NCI-H526 (cell line): ENCODE data around the gene MIB1.
"Not testable (repeated sequence)": the region's sequence is repeated elsewhere in the genome, so short reads cannot be mapped to it uniquely, and the experiment has no call there.

Experiments used
- DNase-seq, 2 experiments: peaks; one replicate each; lab custom pipeline; 2025; lab: John Stamatoyannopoulos, UW

MIB1 gene

DNA sequence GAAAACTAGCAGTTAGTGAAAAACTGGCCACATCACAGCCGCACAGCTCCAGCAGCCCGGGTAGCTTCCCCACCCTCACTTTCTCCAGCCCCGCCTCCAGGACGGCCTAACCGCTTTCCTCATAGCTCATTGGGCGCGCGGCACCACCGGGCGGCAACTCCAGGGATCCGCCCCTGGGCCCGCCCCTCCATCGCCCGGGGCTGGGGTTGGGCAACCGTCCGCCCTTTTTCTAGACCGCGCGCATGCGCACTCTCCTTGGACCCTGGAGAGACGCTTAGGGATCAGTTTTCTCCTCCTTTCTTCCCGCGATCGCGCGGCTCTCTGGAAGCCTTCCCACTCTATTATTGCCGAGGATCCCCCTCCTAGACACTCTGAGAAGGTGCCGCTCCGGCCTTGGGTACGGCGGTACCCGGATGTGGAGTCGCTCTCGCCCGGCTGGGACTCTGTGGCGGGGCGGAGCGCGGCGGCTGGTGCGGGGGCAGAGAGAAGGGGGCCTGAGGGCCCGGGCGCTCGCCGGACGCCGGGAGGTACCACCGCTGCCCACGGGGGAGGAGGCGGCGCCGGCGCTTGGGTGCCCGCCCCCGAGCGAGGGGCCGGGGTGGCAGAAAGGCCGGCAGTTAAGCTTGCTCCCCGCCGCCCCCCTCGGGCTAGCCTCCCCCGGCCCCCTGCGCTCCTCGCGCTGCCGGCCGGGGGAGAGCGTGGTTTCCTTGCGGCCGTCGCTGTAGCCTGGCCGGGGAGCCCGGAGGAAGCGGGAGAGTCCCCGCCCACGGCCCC is at the start of gene MIB1:
TSS of gene MIB1 (plus strand) at position 255 of the 774 bp plus-strand sequence. CDS start 792 bp downstream, outside the sequence.
- peak; percentile 90 to 97 for DNase-seq

DNA sequence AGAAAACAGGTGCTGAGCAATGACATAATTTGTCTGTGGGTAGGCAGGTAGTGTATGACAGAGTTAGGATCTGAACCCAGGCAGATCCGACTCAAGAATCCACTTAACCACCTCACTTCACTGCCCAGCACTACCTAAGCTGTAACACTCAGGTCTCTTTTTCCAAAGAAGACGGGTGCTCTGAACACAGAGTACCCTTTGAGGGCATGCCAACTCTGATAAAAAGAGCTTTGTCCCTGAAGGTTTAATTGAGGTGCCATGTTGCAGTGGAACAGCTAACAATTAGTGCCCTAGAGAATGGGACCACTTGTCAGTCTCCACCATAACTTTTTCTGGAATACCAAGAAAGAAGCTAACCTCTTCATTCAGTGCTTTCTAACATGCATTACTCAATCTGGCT is 47.3 kb upstream of the MIB1 start:
- DNase-seq = no peak

DNA sequence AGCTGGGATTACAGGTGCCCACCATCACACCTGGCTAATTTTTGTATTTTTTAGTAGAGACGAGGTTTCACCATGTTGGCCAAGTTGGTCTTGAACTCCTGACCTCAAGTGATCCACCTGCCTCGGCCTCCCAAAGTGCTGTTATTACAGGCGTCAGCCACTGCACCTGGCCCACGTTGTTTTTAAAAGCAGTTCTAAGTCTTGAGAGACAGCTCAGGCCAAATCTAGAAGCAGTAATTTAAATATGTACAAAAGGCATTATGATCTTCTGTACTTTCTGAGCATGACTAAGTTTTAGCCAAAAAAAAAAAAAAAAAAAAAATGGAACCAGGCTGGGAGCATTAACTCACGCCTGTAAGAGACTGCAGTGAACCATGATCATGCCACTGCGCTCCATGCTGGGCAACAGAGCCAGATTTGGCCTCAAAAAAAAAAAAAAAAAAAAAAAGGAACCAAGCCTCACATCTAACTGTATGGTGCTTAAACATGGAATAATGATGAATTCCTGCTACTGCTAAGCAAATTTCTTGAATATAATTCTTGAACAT is 40.0 kb upstream of the MIB1 start:
- no peak for DNase-seq

DNA sequence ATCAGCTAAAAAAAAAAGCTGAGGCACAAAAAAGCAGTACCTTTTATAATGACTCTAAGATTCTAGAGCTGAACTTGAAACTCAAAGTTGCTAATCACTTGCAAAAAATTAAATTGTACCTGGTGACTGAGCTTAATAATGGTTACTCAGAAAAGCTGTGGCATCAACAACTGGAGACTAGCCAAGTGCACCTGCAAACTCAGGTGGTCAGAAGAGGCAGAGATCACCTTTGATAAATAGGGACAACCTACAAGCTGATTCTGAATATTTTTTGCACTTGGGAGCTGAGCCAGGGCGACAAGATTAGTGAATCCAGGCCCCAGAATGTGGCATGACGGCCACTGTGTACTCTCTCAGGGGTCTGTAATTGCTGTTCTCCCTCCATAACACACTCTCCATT is 39.0 kb upstream of the MIB1 start:
- DNase-seq = no peak

DNA sequence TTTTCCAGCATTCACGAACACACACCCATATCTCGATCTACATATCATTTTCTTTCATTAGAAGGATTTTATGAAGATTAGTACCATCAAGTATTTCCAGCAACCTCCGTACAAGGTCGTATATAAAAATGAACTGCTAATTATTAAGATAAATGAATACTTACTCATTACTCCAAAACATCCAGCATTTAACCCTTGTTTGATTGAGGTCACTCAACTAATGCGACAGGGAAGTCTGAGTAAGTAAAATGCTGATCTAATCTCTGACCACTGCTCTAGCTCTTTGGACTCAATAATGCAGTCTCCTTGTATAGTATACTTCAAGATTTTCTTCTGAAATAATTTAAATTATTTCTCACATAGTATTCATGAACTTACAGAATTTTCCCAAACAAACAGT is 38.0 kb upstream of the MIB1 start:
- no peak for DNase-seq

DNA sequence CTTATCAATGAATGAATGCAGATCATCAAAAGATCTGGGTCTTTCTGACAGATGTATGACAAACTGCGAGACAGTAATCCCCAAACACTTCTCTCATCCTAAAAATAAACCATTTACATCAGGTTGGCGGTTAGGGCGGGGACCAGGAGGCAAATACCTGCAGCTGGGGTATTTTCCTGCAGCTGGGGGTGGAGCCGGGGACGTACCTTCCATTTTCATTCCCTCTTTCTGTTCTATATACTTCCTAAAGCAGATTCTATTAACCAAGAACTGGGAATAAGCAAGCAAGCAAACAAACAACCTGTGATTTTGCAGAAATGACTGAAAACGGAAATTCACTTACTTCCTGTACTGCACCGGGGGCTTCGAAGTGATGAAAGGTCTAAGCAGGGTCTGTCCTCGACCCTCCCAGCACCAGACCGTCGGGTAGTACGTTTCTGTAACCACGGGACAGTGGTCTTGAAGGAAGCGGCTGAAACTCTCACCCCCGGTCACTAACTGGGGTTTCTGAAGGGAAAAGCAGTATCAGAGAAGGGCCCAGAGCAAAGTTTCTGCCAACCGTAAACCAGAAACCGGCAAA is 37.3 kb upstream of the MIB1 start:
- peak; percentile 29 to 61 for DNase-seq

DNA sequence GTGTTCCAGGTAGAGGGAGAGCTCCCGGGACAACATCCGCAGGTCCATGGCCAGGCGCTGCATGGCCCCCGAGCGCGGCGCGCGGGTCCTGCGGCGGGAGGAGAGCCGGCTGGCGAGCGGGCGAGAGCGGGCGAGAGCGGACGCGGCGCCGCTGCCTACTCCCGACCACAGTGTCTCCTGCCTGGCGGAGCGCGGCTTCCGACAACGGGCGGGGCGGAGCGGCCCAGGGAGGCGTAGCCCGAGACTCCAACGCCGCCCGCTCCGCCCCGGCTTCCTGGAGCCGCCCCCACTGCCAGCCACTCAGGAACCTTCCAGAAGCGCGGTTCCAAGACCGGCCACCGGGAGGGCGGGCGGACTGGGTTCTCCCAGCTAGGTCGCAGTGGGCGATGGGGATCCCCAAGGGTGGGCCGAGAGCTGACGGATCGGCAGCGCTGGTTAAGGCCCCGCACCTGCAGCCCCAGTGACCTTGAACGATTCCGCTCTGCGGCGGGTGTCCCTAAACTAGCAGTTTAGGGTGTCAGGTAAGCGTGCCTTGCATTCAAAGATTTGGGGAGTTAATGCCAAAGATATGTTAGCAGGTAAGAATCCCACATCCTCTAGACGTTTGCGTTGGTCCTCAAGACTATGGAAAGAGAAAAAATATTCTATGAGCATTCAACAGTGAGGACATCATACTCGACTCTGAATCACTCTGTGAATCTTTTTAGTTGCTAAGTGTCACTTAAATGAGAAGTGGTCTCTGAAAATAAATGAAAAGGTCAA is 35.8 kb upstream of the MIB1 start, which contains the start of gene ABHD3:
TSS of gene ABHD3 (minus strand) at position 172 of the 762 bp plus-strand sequence. CDS start at position 63, 109 bp downstream.
- DNase-seq = peak; percentile 75 to 94

DNA sequence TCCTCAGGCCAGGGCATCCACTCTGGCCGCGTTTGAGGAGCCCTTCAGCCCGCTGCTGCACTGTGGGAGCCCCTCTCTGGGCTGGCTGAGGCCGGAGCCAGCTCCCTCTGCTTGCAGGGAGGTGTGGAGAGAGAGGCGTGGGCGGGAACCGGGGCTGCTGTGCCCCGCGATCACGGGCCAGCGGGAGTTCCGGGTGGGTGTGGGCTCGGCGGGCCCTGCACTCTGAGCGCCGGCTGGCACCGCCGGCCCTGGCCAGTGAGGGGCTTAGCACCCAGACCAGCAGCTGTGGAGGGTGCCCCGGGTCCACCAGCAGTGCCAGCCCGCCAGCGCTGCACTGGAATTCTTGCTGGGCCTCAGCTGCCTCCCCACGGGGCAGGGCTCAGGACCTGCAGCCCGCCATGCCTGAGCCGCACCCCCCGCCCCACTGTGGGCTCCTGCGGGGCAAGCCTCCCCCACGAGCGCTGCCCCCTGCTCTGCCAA is 34.2 kb upstream of the MIB1 start:
- no peak for DNase-seq

DNA sequence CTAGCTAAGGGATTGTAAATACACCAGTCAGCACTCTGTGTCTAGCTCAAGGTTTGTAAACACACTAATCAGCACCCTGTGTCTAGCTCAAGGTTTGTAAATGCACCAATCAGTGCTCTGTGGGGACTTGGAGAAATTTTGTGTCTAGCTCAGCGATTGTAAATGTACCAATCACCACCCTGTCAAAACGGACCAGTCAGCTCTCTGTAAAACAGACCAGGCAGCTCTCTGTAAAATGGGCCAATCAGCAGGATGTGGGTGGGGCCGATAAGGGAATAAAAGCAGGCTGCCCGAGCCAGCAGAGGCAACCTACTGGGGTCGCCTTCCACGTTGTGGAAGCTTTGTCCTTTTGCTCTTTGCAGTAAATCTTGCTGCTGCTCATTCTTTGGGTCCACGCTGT is 33.5 kb upstream of the MIB1 start:
- DNase-seq = not testable (repeated sequence)

DNA sequence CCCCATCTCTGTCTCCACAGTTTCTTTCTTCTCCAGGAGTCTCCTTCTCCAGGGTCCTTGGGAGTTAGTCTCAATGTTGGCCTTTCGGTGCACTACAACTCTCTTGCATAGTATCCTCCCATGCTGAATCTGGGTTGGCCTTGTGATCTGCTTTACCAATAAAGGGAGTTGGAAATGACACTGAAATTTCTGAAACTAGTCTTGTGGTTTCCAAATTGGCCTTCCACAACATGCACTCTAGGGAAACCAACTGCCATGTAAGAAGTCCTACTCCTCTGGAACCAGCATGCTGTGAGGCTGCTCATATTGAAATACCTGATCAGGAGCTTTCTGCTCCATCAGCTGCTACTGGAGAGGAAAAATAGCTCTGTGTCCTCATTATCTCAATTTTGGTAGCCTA is 26.1 kb upstream of the MIB1 start:
- no peak for DNase-seq

DNA sequence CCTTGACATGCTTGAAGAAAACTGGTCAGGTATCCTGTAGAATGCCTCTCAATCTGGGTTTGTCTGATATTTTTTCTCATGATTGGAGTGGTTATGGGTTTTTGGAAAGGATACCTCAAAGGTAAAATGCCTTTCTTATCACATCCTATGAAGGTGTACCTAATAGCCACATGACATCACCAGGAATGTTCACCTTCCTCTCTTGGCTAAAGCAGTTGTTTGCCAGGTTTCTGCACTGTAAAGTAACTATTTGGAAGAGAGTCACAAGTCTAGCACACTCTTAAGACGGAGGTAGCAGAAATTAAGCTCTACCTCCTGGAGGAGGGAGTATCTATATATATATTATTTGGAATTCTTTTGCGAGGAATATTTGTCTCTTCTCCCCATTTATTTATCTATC is 17.9 kb upstream of the MIB1 start:
- no peak for DNase-seq

DNA sequence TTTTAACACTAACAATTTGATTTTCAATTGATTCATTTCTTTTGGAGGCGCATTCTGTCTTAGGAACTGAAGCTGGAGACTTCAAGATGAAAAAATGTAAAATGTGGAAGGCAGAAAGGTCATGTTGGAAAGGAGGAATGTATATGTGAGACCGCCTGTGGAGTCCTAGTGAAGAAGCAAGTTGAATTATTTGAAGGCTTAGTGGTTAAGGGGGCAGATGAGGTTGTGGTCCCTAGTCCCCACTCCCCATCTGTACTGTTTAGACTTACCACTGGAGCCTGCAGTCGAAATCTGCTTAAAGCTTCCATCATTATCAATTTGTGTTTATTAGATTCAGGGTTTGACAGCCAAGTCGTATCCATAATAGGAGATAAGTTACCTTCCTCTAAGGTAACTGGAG is 15.4 kb upstream of the MIB1 start:
- no peak for DNase-seq

DNA sequence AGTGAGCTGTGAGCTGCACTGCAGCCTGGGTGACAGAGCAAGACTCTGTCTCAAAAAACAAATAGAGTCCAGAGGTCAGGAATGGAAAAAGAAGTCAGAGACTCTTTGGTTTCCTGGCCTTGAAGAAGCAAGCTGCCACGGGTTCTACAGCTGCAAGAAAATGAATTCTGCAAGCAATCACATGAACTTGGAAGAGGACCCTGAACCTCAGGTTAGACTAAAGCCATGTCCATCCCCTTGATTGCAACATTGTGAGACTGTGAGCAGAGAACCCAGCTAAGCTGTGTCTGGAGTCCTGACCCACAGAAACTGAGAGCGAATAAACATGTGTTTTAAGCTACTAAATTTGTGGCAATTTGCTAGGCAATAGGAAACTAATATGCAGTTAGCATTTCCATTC is 12.9 kb upstream of the MIB1 start:
- no peak for DNase-seq

DNA sequence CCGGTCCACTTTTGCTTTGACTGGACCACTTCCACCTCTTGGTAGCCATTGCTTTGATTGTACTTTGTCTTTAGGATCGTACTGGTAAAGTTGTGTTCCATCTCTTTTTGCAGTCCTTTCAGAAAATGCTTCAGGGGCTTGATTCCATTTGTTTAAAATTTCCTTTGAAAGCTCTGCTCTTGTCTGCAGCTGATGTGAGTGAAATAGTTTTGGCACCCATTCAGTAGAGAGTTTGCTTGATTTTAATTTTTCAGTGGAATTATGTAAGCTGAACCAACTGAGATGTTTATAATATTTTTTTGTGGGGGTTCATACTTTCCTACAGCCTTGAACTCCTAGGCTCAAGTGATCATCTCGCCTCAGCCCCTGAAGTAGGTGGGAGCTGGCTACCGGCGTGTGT is 7.6 kb upstream of the MIB1 start:
- DNase-seq = no peak

DNA sequence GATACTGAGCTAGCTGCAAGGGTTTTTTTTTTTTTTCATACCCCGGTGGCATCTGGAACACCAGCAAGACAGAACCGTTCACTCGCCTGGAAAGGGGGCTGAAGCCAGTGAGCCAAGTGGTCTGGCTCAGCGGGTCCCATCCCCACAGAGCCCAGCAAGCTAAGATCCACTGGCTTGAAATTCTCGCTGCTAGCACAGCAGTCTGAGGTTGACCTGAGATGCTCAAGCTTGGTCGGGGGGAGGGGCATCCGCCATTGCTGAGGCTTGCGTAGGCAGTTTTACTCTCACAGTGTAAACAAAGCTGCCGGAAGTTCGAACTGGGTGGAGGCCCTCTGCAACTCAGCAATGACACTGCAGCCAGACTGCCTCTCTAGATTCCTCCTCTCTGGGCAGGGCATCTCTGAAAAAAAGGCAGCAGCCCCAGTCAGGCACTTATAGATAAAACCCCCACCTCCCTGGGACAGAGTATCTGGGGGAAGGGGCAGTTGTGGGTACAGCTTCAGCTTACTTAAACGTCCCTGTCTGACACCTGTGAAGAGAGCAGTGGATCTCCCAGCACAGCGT is 5.1 kb upstream of the MIB1 start:
- DNase-seq = peak; percentile 4 to 53

DNA sequence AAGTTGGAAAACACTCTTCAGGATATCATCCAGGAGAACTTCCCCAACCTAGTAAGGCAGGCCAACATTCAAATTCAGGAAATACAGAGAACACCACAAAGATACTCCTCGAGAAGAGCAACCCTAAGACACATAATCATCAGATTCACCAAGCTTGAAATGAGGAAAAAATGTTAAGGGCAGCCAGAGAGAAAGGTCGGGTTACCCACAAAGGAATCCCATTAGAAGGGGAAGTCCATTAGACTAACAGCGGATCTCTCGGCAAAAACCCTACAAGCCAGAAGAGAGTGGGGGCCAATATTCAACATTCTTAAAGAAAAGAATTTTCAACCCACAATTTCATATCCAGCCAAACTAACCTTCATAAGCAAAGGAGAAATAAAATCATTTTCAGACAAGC is 3.7 kb upstream of the MIB1 start:
- DNase-seq = not testable (repeated sequence)

DNA sequence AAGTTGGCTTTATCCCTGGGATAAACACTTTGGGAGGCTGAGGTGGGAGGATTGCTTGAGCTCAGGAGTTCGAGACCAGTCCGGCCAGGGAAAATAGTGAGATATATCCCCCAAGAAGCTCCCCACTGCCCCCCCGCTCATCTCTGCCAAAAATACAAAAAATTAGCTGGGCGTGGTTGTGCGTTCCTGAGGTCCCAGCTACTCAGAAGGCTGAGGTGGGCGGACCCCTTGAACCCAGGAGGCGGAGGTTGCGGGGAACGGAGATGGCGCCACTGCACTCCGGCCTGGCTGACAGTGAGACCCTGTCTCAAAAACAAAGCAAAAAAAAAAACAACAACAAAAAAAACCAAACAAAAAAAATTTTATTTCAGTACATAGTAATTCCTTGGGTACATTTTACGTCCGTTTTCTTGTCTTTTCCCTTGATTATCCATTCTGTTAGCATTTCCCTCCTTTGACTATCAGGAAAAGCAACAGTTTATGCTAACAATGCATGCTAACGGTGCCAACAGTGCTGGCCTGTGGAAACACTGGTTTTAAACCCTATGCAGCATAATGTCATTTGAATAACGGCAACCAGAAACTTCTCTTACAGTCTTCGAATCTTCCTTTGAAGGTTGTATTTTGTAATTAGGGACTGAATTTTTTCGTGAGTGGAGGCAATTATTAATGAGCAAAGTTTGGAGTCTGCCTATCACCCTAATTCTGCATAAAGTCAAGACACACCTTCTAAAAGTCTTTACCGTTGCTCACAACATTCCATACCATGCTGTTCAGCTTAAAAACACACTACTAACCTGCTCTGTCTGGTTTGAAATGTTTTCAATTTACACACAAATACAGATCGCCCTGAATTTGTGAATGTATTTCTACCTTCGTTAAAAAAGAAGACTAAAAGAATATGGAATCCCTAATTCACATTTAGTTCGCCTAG is 721 bp upstream of the MIB1 start:
- peak in 1 of 2 experiments; percentile 18 for DNase-seq

DNA sequence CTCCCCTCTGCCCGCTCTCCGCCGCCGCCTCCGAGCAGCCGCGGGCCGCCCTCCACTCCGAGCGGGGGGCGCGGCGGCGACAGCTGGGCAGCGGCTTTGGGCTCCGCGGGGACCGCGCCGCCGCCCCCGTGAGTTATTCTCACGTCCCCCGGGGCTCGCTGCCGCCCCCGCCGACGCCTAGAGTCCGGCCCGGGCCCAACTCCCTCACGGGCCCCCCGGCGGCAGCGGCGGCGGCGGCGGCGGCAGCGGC is 645 bp downstream of the MIB1 start:
- DNase-seq = peak in 1 of 2 experiments; percentile 77

DNA sequence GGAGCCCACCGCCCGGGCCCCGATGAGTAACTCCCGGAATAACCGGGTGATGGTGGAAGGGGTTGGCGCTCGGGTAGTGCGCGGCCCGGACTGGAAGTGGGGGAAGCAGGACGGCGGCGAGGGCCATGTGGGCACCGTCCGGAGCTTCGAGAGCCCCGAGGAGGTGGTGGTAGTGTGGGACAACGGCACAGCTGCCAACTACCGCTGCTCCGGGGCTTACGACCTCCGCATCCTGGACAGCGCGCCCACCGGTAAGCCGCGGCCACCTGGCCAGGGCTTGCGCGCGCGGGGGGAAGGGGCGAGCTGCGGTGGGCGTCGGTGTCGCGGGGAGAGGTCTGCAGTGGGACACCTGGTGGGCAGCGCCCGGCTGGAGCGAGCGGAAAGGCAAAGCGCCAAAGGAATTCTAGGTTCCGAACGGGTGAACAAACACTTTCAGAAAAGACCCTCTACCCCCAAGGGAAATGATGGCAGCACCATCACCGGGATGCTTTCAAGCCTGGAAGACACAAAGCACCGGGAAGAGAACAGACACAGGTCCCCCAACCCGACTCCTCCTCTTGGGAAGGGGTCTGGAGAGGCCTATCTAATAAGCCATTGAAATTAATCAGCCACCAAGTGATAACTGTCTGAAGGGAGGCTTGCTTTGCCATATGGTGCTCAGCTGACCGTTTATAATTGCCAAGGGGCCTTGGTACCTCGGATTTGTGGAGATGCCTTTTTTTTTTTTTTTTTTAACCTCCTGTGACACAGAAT is 1.1 kb downstream of the MIB1 start:
- DNase-seq = peak in 1 of 2 experiments; percentile 67

DNA sequence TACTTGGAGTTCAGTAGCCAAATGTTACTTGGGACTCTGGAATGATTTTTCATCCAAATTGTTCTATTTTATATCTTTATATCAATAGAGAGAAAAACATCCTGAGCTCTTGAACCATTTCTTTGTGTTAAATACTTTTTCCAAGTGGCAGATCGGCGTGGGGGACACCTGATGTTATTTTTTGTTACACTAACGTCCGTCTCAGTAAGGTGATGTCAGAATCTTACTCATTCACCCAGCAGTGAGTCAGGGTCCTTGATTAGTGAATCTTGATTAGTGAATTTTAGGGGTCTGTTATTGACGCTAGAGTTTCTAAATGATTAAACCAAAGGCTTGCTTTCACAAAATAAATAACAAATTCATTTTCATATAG is 1.7 kb downstream of the MIB1 start:
- no peak for DNase-seq
